Loucy (cell line): Measurements from ENCODE around the gene TLR3.

ENCODE experiments used
- H2AFZ ChIP-seq: fragments of 200-600 bp; sonication (generic); 2 replicates; pipeline ENCODE4 v1.6.0; 2016; ENCODE audit warnings: antibody characterized with exemption, mild to moderate bottlenecking, low read length, moderate library complexity
- H3F3A ChIP-seq: fragments of 200-600 bp; 2 replicates; pipeline ENCODE4 v1.6.0; 2016; ENCODE audit warnings: antibody characterized with exemption, low read depth, mild to moderate bottlenecking
- H3K27me3 ChIP-seq: fragments of 200-600 bp; sonication (generic); 2 replicates; pipeline ENCODE4 v1.6.1; 2014; ENCODE audit warnings: low read length, mild to moderate bottlenecking; ENCODE audit not compliant: insufficient read depth, poor library complexity, severe bottlenecking
- H3K36me3 ChIP-seq: fragments of 200-600 bp; sonication (generic); 2 replicates; pipeline ENCODE4 v1.6.1; 2016; ENCODE audit warnings: low read length; ENCODE audit not compliant: insufficient read depth
- H3K4me1 ChIP-seq: fragments of 200-600 bp; sonication (generic); 2 replicates; pipeline ENCODE4 v1.5.1; 2014; ENCODE audit warnings: low read length, mild to moderate bottlenecking; ENCODE audit not compliant: insufficient read depth, poor library complexity, severe bottlenecking
- H3K4me2 ChIP-seq: fragments of 200-600 bp; sonication (generic); 2 replicates; pipeline ENCODE4 v1.6.0; 2014; ENCODE audit warnings: antibody characterized with exemption, low read length, low read depth, mild to moderate bottlenecking; ENCODE audit not compliant: poor library complexity, severe bottlenecking
- H3K4me3 ChIP-seq: fragments of 200-600 bp; sonication (generic); 2 replicates; pipeline ENCODE4 v1.5.1; 2014; ENCODE audit warnings: low read length, mild to moderate bottlenecking, mixed read lengths; ENCODE audit not compliant: poor library complexity, severe bottlenecking
- H3K79me2 ChIP-seq: fragments of 200-600 bp; sonication (generic); 2 replicates; pipeline ENCODE4 v1.6.1; 2014; ENCODE audit warnings: low read length; ENCODE audit not compliant: insufficient read depth
- H3K9ac ChIP-seq: fragments of 200-600 bp; sonication (generic); 2 replicates; pipeline ENCODE4 v1.6.0; 2014; ENCODE audit warnings: mild to moderate bottlenecking, low read depth, low read length, moderate library complexity; ENCODE audit not compliant: poor library complexity, severe bottlenecking
- H3K9me2 ChIP-seq: fragments of 200-600 bp; sonication (generic); replicated peaks from 2 replicates; pipeline ENCODE4 v1.6.1; 2016; ENCODE audit warnings: low read depth, low read length, mixed read lengths
- H3K9me3 ChIP-seq: fragments of 200-600 bp; sonication (generic); 2 replicates; pipeline ENCODE4 v1.6.1; 2014; ENCODE audit warnings: mild to moderate bottlenecking, antibody characterized with exemption, low read length, low read depth; ENCODE audit not compliant: insufficient read depth
- H4K20me1 ChIP-seq: fragments of 200-600 bp; sonication (generic); 2 replicates; pipeline ENCODE4 v1.6.0; 2014; ENCODE audit warnings: antibody characterized with exemption, low read length, mild to moderate bottlenecking; ENCODE audit not compliant: insufficient read depth, poor library complexity, severe bottlenecking
- CTCF ChIP-seq: fragments of 200-600 bp; sonication (generic); conservative IDR thresholded peaks from 2 replicates; pipeline ENCODE4 v1.5.1; 2014; ENCODE audit warnings: mild to moderate bottlenecking, antibody characterized with exemption, low read length
- EZH2phosphoT487 ChIP-seq: fragments of 200-600 bp; IDR thresholded peaks from 2 replicates; pipeline ENCODE4 v1.6.1; 2018; ENCODE audit warnings: antibody characterized with exemption, mild to moderate bottlenecking, moderate library complexity, borderline replicate concordance

TLR3 gene

GRCh38 chr4:186068581-186069348 lies at the start of gene TLR3:
Gene TLR3, plus strand, starts transcription at chr4:186069156. Its CDS starts 7,464 bp downstream, at chr4:186076620.
- Histone ChIP-seq H3K27me3 (no peaks in the 10 kb centered on the region), H2AFZ (peak within 1 kb of the TSS; percentile 91), H3K36me3 (no peaks in the 10 kb centered on the region), H3K79me2 (no peaks in the 10 kb centered on the region), H3K9me2 (no peaks in the 10 kb centered on the region), H3K4me3 (peak within 1 kb of the TSS; percentile 74), H3K4me2 (peak within 1 kb of the TSS; percentile 74), H3F3A (no peaks in the 10 kb centered on the region), H3K9me3 (no peaks in the 10 kb centered on the region), H3K9ac (peak within 1 kb of the TSS; percentile 41), H3K4me1 (peaks cover 8% of the 10 kb centered on the region), H4K20me1 (no peaks in the 10 kb centered on the region)
- TF ChIP-seq CTCF: no peak
- TF ChIP-seq EZH2phosphoT487: no peak

GRCh38 chr4:186019269-186019668 lies 49.7 kb upstream of the TLR3 start:
- no peak for TF ChIP-seq EZH2phosphoT487
- TF ChIP-seq CTCF: no peak
- no peaks in the 10 kb centered on the region for H3K36me3 ChIP-seq
- H2AFZ ChIP-seq: no peak overlapping the region
- no peaks in the 10 kb centered on the region for H3K4me1 ChIP-seq
- H3K27me3 ChIP-seq: no peaks in the 10 kb centered on the region
- no peak overlapping the region for H3K9ac ChIP-seq
- no peaks in the 10 kb centered on the region for H3K79me2 ChIP-seq
- H3K4me3 ChIP-seq: no peak overlapping the region
- H3F3A ChIP-seq: no peaks in the 10 kb centered on the region
- no peaks in the 10 kb centered on the region for H3K9me2 ChIP-seq
- no peaks in the 10 kb centered on the region for H4K20me1 ChIP-seq
- H3K9me3 ChIP-seq: no peaks in the 10 kb centered on the region
- H3K4me2 ChIP-seq: no peak overlapping the region

- Histone ChIP-seq H3K4me1 (no peaks in the 10 kb centered on the region), H3K9ac (no peak overlapping the region), H2AFZ (no peak overlapping the region), H4K20me1 (no peaks in the 10 kb centered on the region), H3K27me3 (no peaks in the 10 kb centered on the region), H3F3A (no peaks in the 10 kb centered on the region), H3K4me2 (no peak overlapping the region), H3K79me2 (no peaks in the 10 kb centered on the region), H3K36me3 (no peaks in the 10 kb centered on the region), H3K9me3 (no peaks in the 10 kb centered on the region), H3K9me2 (no peaks in the 10 kb centered on the region), H3K4me3 (no peak overlapping the region)
- TF ChIP-seq EZH2phosphoT487 (no peak), CTCF (no peak)
These were observed 48.7 kb upstream of the TLR3 start for GRCh38 chr4:186020106-186020792.
